Lower leg skin (tissue), 4 donors: Measurements from ENCODE around the gene ARX. TPM values are rescaled to one million over a fixed set of nuclear protein-coding genes. Genes with fewer than 3 reads are reported as not detected.

ENCODE experiments used
- DNase-seq, 2 donors: peaks; one replicate each; pipeline ENCODE4 v3.0.0-alpha.2; 2019; ENCODE audit warnings: low spot score in 2 of 2
- H3K4me3 ChIP-seq: fragments of 200-600 bp; sonication (generic); 2 replicates; pipeline ENCODE4 v1.5.1; 2017; ENCODE audit warnings: mild to moderate bottlenecking, low read depth; ENCODE audit not compliant: poor library complexity, severe bottlenecking
- POLR2A ChIP-seq, 2 donors: fragments of 450-650 bp; IDR thresholded peaks; one replicate each; pipeline ENCODE4 v1.6.1; 2016 to 2017; ENCODE audit warnings: antibody characterized with exemption in 2 of 2, mild to moderate bottlenecking in 1 of 2, moderate library complexity in 1 of 2
- WGBS, 2 donors: methylation state at CpG; one replicate each; pipeline ENCODE4 v1.1.5; 2018; 5-methylcytosine and 5-hydroxymethylcytosine counted together
- intact Hi-C: fragments of 100-400 bp; cut with DNase I; formaldehyde crosslinking; loops from one replicate; pipeline ENCODE4 v1.15.0; 2023; ENCODE audit warnings: low total_unique reads
- total RNA-seq, 4 donors: library from RNA; depleted of rRNA; stranded (reverse); fragments of >200 nt; gene quantifications; one replicate each; pipeline ENCODE4 v1.1.0, GENCODE V29; 2016
- TF ChIP-seq, protein P1 (sequence below), 3 donors: fragments of 450-650 bp; IDR thresholded peaks; one replicate each; pipeline ENCODE4 v1.5.1; 2016; ENCODE audit warnings: antibody characterized with exemption in 3 of 3, mild to moderate bottlenecking in 3 of 3, moderate library complexity in 2 of 3

The ARX gene
- total RNA-seq, 4 donors from 2014 or later, result not detected

DNA sequence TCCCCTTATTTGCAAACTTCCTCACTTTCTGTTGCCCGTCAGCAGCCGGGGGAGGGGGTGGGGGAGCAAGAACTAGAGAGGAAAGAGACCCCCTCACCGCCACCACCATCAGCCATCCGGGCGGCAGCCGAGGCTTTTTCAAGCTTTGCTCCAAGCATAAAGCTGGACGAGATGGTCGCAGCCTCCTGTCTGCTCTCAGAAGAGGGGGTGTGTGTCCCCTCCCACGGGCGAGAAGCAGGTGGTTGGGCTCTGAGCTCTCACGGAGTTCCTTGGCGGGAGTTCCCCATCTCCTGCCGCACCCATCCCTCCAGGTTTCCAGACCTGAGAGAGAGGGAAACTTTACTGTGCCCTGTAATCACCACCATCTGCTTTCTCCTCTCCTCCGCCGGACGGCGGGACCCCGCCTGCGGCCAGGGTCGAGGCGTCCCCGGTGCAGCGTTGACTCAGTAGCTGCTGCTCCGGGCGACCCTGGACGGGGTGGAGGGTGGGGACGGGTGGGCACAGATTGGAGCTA is 4.7 kb upstream of the ARX start:
- intact Hi-C loops, result loop anchor here (10.0 kb wide), 1 partner anchor 56 kb away; no protein-coding TSS in a partner anchor
- no peak for TF ChIP-seq POLR2A (IDR thresholded peaks at IDR 0.05)
- TF ChIP-seq, protein P1, sequence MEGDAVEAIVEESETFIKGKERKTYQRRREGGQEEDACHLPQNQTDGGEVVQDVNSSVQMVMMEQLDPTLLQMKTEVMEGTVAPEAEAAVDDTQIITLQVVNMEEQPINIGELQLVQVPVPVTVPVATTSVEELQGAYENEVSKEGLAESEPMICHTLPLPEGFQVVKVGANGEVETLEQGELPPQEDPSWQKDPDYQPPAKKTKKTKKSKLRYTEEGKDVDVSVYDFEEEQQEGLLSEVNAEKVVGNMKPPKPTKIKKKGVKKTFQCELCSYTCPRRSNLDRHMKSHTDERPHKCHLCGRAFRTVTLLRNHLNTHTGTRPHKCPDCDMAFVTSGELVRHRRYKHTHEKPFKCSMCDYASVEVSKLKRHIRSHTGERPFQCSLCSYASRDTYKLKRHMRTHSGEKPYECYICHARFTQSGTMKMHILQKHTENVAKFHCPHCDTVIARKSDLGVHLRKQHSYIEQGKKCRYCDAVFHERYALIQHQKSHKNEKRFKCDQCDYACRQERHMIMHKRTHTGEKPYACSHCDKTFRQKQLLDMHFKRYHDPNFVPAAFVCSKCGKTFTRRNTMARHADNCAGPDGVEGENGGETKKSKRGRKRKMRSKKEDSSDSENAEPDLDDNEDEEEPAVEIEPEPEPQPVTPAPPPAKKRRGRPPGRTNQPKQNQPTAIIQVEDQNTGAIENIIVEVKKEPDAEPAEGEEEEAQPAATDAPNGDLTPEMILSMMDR (IDR thresholded peaks at IDR 0.05), result no peak
- no peak overlapping the region for H3K4me3 ChIP-seq
- DNase-seq, result no peak
- WGBS, 2 donors, result 2 to 22% methylated on average over 14 to 17 of the region's 27 CpGs

DNA sequence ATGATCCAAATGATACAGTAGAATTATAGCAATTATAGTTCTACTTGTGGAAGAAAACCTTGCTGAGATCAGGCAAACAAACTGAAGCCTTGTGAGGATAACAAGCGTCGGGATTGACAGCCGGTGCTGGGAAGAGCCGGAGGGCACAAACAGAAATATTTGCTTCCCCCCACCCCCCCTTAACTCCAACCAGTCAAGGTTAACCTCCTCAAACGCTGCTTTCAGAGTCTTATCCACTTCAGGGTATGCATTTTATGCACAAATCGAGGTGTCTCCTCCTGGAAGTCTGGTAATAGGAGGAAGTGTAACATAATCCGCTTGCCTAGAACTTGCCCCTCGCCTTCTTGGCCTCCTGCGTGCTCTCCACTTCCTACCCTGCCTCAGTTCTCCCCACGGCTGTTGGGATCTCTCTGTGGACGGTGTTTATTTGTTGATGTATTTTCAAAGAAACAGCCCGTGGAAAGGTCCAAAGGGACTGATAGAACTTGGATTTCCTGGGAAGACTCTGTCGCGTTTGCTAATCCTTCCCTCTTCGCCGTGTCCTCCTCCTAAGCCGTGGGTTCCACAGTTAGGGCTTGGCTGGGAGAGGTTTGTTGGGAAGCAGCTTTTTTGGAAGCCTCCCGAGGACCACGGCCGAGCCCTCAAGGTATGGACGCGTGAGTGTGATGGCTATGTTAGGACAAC is 4.1 kb upstream of the ARX start:
- 4 to 28% methylated on average over 20 to 22 of the region's 22 CpGs for WGBS, 2 donors
- H3K4me3 ChIP-seq, result no peak overlapping the region
- no peak for DNase-seq
- intact Hi-C loops, result loop anchor here (10.0 kb wide), 1 partner anchor 55 kb away; no protein-coding TSS in a partner anchor
- no peak for TF ChIP-seq POLR2A (IDR thresholded peaks at IDR 0.05)
- TF ChIP-seq, protein P1 (IDR thresholded peaks at IDR 0.05), result no peak

DNA sequence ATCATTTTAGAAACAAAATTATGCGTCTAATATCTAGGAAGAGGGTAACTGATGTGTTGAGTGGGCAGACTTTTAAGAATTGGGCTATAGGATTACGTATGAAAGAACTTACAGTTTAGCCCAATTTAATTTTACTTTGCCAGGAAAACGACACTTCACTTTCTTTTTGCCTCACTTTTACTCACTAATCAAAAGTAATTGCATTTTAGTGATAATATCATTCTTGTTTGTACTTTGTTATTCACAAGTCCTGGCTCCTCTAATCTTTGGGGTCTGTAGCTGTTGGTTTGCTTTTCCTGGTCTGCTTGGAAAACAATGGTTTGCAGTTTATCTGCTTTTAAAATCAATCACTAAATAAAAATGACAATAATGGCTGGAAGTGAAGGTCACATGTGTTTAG is 2.9 kb upstream of the ARX start:
- DNase-seq, result no peak
- TF ChIP-seq POLR2A (IDR thresholded peaks at IDR 0.05), result no peak
- TF ChIP-seq, protein P1 (IDR thresholded peaks at IDR 0.05), result no peak
- H3K4me3 ChIP-seq, result no peak overlapping the region
- intact Hi-C loops, result no loop called here
- WGBS, 2 donors, result 35 to 39% methylated on average over 3 of the region's 3 CpGs

DNA sequence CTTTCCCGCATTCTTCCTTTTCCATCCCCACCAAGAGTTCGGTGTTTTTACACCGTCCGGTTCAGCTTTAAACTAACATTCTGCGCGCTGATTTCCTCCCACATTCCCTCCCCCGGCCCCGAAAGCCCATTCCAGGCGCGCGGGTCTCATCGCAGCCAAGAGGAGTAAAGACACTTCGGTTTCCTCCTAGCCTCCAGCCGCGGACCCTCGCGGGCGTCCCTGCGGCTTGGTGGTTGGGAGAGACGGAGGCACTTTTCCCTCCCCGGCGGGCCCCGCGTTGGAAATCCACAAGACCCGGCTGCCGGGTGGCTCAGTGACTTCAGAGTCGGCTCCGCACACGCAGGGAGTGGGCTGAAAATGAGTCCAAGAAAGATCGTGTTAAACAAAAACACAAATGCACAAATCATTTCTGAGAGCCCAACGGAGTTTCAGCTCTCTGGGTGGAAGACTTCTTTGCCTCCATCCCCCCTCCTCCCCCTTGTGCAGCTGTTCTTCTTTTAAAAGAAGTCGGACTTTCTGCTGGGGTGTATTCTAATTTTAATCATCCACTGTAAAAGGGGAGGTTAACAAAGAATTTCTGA is 2.0 kb upstream of the ARX start:
- TF ChIP-seq, protein P1 (IDR thresholded peaks at IDR 0.05), result no peak
- no peak for TF ChIP-seq POLR2A (IDR thresholded peaks at IDR 0.05)
- 1 to 20% methylated on average over 25 to 32 of the region's 32 CpGs for WGBS, 2 donors
- no peak for DNase-seq
- intact Hi-C loops, result no loop called here
- no peak overlapping the region for H3K4me3 ChIP-seq

DNA sequence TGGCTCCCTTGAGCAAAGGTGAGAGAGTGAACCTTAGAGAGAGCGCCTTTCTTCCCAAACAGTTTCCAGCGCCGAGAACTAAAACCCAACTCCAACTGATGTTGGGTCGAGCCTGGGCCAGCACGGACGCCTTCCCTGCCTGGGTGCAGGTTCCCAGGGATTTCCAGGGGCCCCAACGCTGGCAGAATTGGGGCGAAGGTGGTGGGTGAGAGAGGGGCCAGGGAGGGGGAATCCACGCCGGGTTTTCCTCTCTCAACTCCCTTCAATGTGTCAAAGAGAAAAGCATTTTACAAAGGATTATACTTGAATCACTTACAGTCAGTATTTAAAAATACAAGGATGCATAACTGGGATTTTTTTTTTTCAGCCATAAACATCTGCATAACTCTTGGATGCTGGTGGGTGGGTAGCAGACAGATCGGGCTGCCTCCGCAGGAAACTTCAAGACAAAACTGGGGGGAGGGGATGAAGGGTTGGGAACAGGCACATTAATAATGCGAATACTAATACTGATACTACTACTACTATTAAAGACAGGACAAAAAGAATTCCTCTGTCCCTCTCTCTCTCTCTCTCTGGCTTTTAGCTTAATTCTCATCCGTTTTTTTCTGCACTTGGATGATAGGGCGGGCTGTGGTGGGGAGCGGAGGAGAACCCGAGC is 1.3 kb upstream of the ARX start:
- no peak for DNase-seq
- TF ChIP-seq, protein P1 (IDR thresholded peaks at IDR 0.05), result no peak
- no peak for TF ChIP-seq POLR2A (IDR thresholded peaks at IDR 0.05)
- intact Hi-C loops, result no loop called here
- H3K4me3 ChIP-seq, result no peak overlapping the region
- 32 to 33% methylated on average over 17 of the region's 17 CpGs for WGBS, 2 donors
